ENCODE data around the gene SLC1A2. TPM values are rescaled to one million over a fixed set of nuclear protein-coding genes. Genes with fewer than 3 reads are reported as not detected.

SLC1A2 gene
- total RNA-seq, 4 donors from 2014 or later, result 0.05 to 1.2 (median 0.54) TPM

DNA sequence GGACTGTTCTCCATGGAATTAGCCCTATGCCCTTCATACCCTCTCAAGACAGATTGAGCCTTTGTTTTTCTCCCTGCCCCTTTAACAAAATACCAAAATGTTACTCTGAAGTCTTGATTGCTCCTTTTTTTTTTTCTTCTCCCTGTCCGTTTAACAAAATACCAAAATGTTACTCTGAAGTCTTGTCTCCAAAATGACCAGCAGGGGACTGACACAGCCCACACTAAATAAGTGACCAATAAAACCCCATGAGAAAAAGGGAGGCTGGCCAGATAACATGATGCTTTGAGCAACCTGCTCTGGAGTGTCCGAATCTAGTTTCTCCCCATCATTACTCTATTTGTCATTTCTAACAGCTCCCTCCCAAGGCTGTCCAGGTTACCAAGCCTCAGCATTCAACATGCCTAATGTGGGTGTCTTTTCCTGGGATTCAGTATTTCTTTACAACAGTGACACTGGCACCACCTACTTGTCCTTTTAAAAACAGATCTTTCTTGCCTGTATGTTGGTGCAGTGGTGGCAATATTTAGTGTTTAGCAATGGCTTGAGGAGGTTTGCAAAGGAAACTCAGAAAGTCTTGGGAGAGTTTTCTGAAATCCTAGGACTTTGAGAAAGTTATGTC, 42.7 kb upstream of the SLC1A2 start:
- TF ChIP-seq POLR2A (IDR thresholded peaks at IDR 0.05), result no peak
- TF ChIP-seq, protein P1, sequence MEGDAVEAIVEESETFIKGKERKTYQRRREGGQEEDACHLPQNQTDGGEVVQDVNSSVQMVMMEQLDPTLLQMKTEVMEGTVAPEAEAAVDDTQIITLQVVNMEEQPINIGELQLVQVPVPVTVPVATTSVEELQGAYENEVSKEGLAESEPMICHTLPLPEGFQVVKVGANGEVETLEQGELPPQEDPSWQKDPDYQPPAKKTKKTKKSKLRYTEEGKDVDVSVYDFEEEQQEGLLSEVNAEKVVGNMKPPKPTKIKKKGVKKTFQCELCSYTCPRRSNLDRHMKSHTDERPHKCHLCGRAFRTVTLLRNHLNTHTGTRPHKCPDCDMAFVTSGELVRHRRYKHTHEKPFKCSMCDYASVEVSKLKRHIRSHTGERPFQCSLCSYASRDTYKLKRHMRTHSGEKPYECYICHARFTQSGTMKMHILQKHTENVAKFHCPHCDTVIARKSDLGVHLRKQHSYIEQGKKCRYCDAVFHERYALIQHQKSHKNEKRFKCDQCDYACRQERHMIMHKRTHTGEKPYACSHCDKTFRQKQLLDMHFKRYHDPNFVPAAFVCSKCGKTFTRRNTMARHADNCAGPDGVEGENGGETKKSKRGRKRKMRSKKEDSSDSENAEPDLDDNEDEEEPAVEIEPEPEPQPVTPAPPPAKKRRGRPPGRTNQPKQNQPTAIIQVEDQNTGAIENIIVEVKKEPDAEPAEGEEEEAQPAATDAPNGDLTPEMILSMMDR (IDR thresholded peaks at IDR 0.05), result no peak
- H3K9me3 ChIP-seq, result no peaks in the 10 kb centered on the region
- H3K4me1 ChIP-seq, result no peaks in the 10 kb centered on the region
- WGBS, 2 donors, result 77 to 83% methylated on average over 2 of the region's 2 CpGs
- no peak overlapping the region for H3K27ac ChIP-seq
- intact Hi-C loops (cut with DNase I), result no loop called here
- no peak overlapping the region for H3K4me3 ChIP-seq (replicated peaks in 1 of 3)
- no peaks in the 10 kb centered on the region for H3K36me3 ChIP-seq
- DNase-seq, result no peak
- H3K27me3 ChIP-seq, result no peaks in the 10 kb centered on the region

DNA sequence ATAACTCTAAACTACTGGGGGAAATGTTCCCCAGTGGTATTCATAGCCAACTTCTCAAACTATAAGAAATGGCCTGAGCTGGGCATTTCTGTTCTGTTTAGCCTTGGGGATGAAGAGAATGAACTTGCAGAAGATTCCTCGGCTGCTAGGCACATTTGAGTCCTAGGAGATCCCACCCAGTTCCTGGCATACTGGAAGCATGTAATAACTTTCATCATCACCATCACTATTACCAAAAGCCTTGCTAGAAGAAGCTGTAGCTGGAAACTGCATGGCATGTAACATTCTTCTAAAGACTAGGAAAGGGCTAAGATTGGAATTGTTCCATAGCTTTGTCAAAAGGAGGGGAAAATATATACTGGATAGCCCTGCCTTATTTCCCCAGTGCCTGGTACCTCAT, 40.1 kb upstream of the SLC1A2 start:
- TF ChIP-seq, protein P1 (IDR thresholded peaks at IDR 0.05), result no peak
- no peak for TF ChIP-seq POLR2A (IDR thresholded peaks at IDR 0.05)

DNA sequence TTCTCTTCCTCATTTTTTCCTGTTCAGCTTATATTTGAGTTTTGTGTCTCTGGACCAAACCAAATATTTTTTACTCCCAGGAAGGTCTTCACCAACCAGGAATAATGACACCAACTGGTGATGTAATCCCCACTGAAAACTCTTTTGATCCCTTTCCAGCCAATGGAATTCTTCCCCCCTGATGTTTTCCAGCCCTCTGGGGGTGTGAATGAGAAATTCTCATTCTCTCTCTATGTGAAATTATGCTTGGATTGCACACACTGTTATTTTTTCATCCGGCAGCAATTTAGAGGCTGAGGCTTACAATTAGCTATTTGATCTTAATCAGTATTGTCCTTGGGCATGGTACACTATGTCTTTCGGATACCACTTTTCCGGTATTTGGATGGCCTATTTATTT, 39.5 kb upstream of the SLC1A2 start:
- H3K4me3 ChIP-seq (replicated peaks in 1 of 3), result no peak overlapping the region
- H3K27ac ChIP-seq, result no peak overlapping the region
- no peaks in the 10 kb centered on the region for H3K4me1 ChIP-seq
- H3K36me3 ChIP-seq, result no peaks in the 10 kb centered on the region
- intact Hi-C loops (cut with DNase I), result no loop called here
- H3K27me3 ChIP-seq, result no peaks in the 10 kb centered on the region
- no peaks in the 10 kb centered on the region for H3K9me3 ChIP-seq
- DNase-seq, result no peak
- TF ChIP-seq POLR2A (IDR thresholded peaks at IDR 0.05), result no peak
- TF ChIP-seq, protein P1 (IDR thresholded peaks at IDR 0.05), result no peak
- 75 to 81% methylated on average over 3 of the region's 3 CpGs for WGBS, 2 donors

More for the DNA sequence above, 40.1 kb upstream of the SLC1A2 start:
- WGBS, 2 donors, result 83 to 95% methylated on average over 1 of the region's 1 CpG
- H3K4me3 ChIP-seq (replicated peaks in 1 of 3), result no peak overlapping the region
- H3K27me3 ChIP-seq, result no peaks in the 10 kb centered on the region
- intact Hi-C loops (cut with DNase I), result no loop called here
- no peak for DNase-seq
- no peaks in the 10 kb centered on the region for H3K4me1 ChIP-seq
- H3K9me3 ChIP-seq, result no peaks in the 10 kb centered on the region
- no peaks in the 10 kb centered on the region for H3K36me3 ChIP-seq
- no peak overlapping the region for H3K27ac ChIP-seq

DNA sequence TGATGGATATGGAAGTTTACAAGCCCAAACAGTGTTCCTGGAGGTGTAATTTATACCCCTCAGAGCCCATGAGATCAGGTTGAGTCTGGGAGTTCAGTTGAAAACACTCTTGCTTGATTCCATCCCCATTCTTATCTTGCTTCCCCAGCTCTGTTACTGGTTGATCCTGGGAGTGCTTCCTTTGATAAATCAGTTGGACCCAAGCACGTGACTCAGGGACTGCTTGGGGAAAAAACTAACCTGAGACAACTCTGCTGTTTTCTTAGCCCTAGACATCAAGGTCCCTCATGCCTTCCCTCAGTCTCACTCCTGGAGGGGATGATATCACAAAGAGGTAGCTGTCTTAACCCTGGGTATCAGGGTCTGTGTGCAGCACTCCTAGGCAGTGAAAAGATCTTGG, 35.0 kb upstream of the SLC1A2 start:
- H3K9me3 ChIP-seq, result no peaks in the 10 kb centered on the region
- no peak overlapping the region for H3K27ac ChIP-seq
- intact Hi-C loops (cut with DNase I), result no loop called here

DNA sequence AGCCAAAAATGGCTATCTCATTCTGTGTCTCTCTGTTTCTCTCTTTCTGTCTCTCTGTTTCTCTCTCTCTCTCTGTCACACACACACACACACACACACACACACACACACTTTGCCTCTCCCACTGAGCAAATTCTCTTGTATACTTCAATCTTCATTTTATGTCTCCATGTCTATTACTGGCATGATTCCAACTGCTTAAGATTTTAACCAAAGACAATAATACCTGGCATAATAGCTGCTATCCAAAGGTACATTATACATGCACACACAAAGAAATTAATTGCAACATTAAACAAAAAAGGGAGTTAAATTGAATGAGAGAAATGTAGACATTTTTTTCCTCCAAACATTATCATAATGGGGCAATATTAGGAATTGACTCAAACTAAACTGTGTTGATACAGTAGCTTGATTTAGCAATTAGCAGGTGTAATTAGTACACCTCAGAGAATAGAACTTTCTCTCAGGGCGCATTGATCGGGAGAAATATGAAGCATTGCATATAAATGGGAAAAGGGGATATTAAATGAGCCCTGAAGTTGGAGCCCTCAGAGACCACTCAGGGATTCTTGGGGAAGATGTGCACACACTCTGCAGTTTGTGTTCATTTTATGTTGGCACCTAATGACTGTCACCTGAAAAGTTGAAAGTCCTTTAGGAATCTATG, 17.4 kb upstream of the SLC1A2 start:
- WGBS, 2 donors, result 92 to 99% methylated on average over 2 of the region's 2 CpGs
- no peak for DNase-seq
- Histone ChIP-seq H3K27ac (no peak overlapping the region), H3K27me3 (no peaks in the 10 kb centered on the region), H3K9me3 (no peaks in the 10 kb centered on the region), H3K4me3 (replicated peaks in 1 of 3) (no peak overlapping the region), H3K36me3 (no peaks in the 10 kb centered on the region), H3K4me1 (no peaks in the 10 kb centered on the region)
- intact Hi-C loops (cut with DNase I), result no loop called here
- TF ChIP-seq, protein P1 (IDR thresholded peaks at IDR 0.05), result no peak
- no peak for TF ChIP-seq POLR2A (IDR thresholded peaks at IDR 0.05)

More for the DNA sequence above, 35.0 kb upstream of the SLC1A2 start:
- Histone ChIP-seq H3K27me3 (no peaks in the 10 kb centered on the region), H3K4me1 (no peaks in the 10 kb centered on the region), H3K36me3 (no peaks in the 10 kb centered on the region), H3K4me3 (replicated peaks in 1 of 3) (no peak overlapping the region)
- WGBS, 2 donors, result 80 to 90% methylated on average over 1 of the region's 1 CpG
- no peak for DNase-seq
- TF ChIP-seq POLR2A (IDR thresholded peaks at IDR 0.05), result no peak
- TF ChIP-seq, protein P1 (IDR thresholded peaks at IDR 0.05), result no peak

Data from thyroid gland (tissue), 4 donors.